T-cell (primary cell): ENCODE measurements around the gene ZKSCAN1. TPM values are rescaled to one million over a fixed set of nuclear protein-coding genes. Genes with fewer than 3 reads are reported as not detected.
A peak's percentile ranks its signal among the peaks of the same experiment; 100 is the strongest.

Source experiments
- ATAC-seq, 4 experiments: fragments of 200-7000 bp in 3 of 4; fragments of 150-1000 bp in 1 of 4; cut with Tn5 transposase; replicated peaks in 1 of 4; 1 replicate in 3 of 4; 2 replicates in 1 of 4; pipeline ENCODE4 v1.10.0; 2021; ENCODE audit warnings: moderate library complexity in 3 of 4, mild to moderate bottlenecking in 2 of 4, moderate number of reproducible peaks in 1 of 4
- CTCF ChIA-PET, 2 donors: fragments of 300-600 bp; sonication (Branson Sonifier 250); formaldehyde crosslinking; loops; one replicate each; lab custom pipeline; 2022; ENCODE audit warnings: antibody characterized with exemption in 2 of 2; lab: Charles Lee
- POLR2A ChIA-PET, 2 donors: fragments of 300-600 bp; sonication (Branson Sonifier 250); formaldehyde crosslinking; loops; one replicate each; lab custom pipeline; 2022; ENCODE audit warnings: antibody characterized with exemption in 2 of 2; lab: Charles Lee
- DNase-seq, 35 experiments: peaks; one replicate each; pipeline versions ENCODE4 v3.0.0 to v3.0.0-alpha.2; 2013 to 2023
- H3K27ac ChIP-seq: one replicate; pipeline ENCODE4 v1.5.1; 2013; ENCODE audit warnings: low read length
- H3K27me3 ChIP-seq, 2 experiments: replicated peaks in 1 of 2; 1 replicate in 1 of 2; 2 replicates in 1 of 2; pipeline versions ENCODE4 v1.6.1 to v1.7.0; 2013; ENCODE audit warnings: low read length in 1 of 2, mixed read lengths in 1 of 2; ENCODE audit not compliant: control insufficient read depth in 2 of 2, insufficient read depth in 2 of 2; ENCODE audit errors: extremely low read depth in 1 of 2
- H3K36me3 ChIP-seq, 2 donors: 1 replicate in 1 of 2; 2 replicates in 1 of 2; pipeline versions ENCODE4 v1.6.1 to v1.7.0; 2013; ENCODE audit warnings: low read length in 1 of 2; ENCODE audit not compliant: control insufficient read depth in 2 of 2, insufficient read depth in 1 of 2; ENCODE audit errors: extremely low read depth in 1 of 2
- H3K4me1 ChIP-seq, 2 experiments: 1 replicate in 1 of 2; 2 replicates in 1 of 2; pipeline versions ENCODE4 v1.6.1 to v1.7.0; 2013; ENCODE audit warnings: low read length in 2 of 2, mixed read lengths in 1 of 2; ENCODE audit not compliant: insufficient read depth in 2 of 2, control insufficient read depth in 1 of 2; ENCODE audit errors: extremely low read depth in 1 of 2
- H3K4me3 ChIP-seq, 2 donors: 1 replicate in 1 of 2; 2 replicates in 1 of 2; pipeline versions ENCODE4 v1.5.1 to v1.7.0; 2013; ENCODE audit warnings: mild to moderate bottlenecking in 2 of 2, low read length in 1 of 2, moderate library complexity in 1 of 2; ENCODE audit not compliant: control insufficient read depth in 1 of 2; ENCODE audit errors: extremely low read depth in 1 of 2
- H3K9me3 ChIP-seq: 2 replicates; pipeline ENCODE4 v1.7.0; 2013
- H3K27ac Mint-ChIP-seq, 2 donors: one replicate each; pipeline ENCODE4 v1.8.0; 2020 to 2021; ENCODE audit warnings: mild to moderate bottlenecking in 2 of 2, mixed read lengths in 2 of 2
- H3K27me3 Mint-ChIP-seq, 2 donors: one replicate each; pipeline ENCODE4 v1.8.0; 2021 to 2022; ENCODE audit warnings: mixed read lengths in 2 of 2
- H3K36me3 Mint-ChIP-seq: one replicate; pipeline ENCODE4 v1.8.0; 2021; ENCODE audit warnings: mixed read lengths
- H3K4me1 Mint-ChIP-seq, 3 donors: one replicate each; pipeline ENCODE4 v1.8.0; 2020 to 2022; ENCODE audit warnings: mixed read lengths in 3 of 3, mild to moderate bottlenecking in 1 of 3
- H3K4me3 Mint-ChIP-seq, 3 donors: one replicate each; pipeline ENCODE4 v1.8.0; 2020 to 2022; ENCODE audit warnings: mild to moderate bottlenecking in 3 of 3, mixed read lengths in 3 of 3, moderate library complexity in 3 of 3
- H3K9me3 Mint-ChIP-seq, 3 donors: one replicate each; pipeline ENCODE4 v1.8.0; 2020 to 2022; ENCODE audit warnings: mixed read lengths in 3 of 3
- WGBS: methylation state at CpG from one replicate; pipeline ENCODE4 v1.1.5; 2013; ENCODE audit warnings: missing lambda C conversion rate; ENCODE audit not compliant: insufficient coverage; 5-methylcytosine and 5-hydroxymethylcytosine counted together
- total RNA-seq, 35 experiments: library from RNA in 6 of 35; stranded (reverse) in 6 of 35; fragments of 120-200 nt in 1 of 35; gene quantifications; one replicate each; pipeline versions ENCODE4 v1.2.1 to v1.2.4 and lab custom pipeline; 2013 to 2026

The ZKSCAN1 gene
- total RNA-seq, 5 donors from 2014 or later (not counting 1 experiment from before 2014, with no cell fraction given): 60.7 to 94.0 (median 86.8) TPM

- Histone ChIP-seq H3K9me3 (no peaks in the 10 kb centered on the region), H3K4me1 (peaks cover 10 to 28% of the 10 kb centered on the region in 2 experiments), H3K27ac (peak within 1 kb of the TSS; percentile 70), H3K36me3 (peaks cover 2 to 24% of the 10 kb centered on the region in 2 donors), H3K4me3 (peak within 1 kb of the TSS; percentile 81 to 83), H3K27me3 (peaks cover 0 to 5% of the 10 kb centered on the region in 2 experiments)
- no peaks in the 10 kb centered on the region for H3K9me3 Mint-ChIP-seq
- ChIA-PET CTCF (interaction anchor here (0.7 to 1.7 kb wide), 6 partner anchors 13 to 162 kb away, joined by 3 to 18 read pairs (median 6); partner anchors contain the start of genes AP4M1 (in 1 of the 2), MCM7 (in 1 of the 2) and TRIM4 (in 1 of the 2)), POLR2A (interaction anchor here in 1 of 2 donors (0.5 to 1.0 kb wide), 3 partner anchors 35 to 675 kb away, joined by 3 to 5 read pairs (median 4); no protein-coding TSS in a partner anchor)
- H3K4me1 Mint-ChIP-seq: peaks cover 31 to 43% (median 37%) of the 10 kb centered on the region in 3 donors
- H3K36me3 Mint-ChIP-seq: peaks cover 14% of the 10 kb centered on the region
- WGBS: under 1% methylated on average over 43 of the region's 55 CpGs
- DNase-seq (peak; percentile 93 to 99 (median 97)), ATAC-seq (peak; percentile 89 to 97 (median 96))
- H3K27me3 Mint-ChIP-seq: no peaks in the 10 kb centered on the region
- H3K27ac Mint-ChIP-seq: peak within 1 kb of the TSS; percentile 88 to 89
- H3K4me3 Mint-ChIP-seq: peak within 1 kb of the TSS; percentile 79 to 89 (median 88)
Observed at GRCh38 chr7:100081535-100082102, 66.2 kb downstream of the ZKSCAN1 start, which contains the start of gene ZNF3. TSS of gene ZNF3 (minus strand) at chr7:100081723. CDS start at chr7:100077357, 4,366 bp downstream.

GRCh38 chr7:100082978-100083377, 67.6 kb downstream of the ZKSCAN1 start:
- no peaks in the 10 kb centered on the region for H3K27me3 Mint-ChIP-seq
- no peaks in the 10 kb centered on the region for H3K9me3 Mint-ChIP-seq
- H3K27ac ChIP-seq: no peak overlapping the region
- POLR2A ChIA-PET: interaction anchor here (0.6 to 1.0 kb wide), 13 partner anchors 17 to 406 kb away, joined by 3 to 19 read pairs (median 3); partner anchors contain the start of genes AP4M1 (in 1 of the 2), MBLAC1 (in 1 of the 2), MCM7 (in 1 of the 2) and ZSCAN21 (in 1 of the 2)
- peaks cover 10 to 32% of the 10 kb centered on the region in 2 experiments for H3K4me1 ChIP-seq
- WGBS: 100% methylated on average over 1 of the region's 4 CpGs
- DNase-seq (no peak), ATAC-seq (no peak)
- peak overlapping the region; percentile 59 to 78 for H3K27ac Mint-ChIP-seq
- no peaks in the 10 kb centered on the region for H3K9me3 ChIP-seq
- H3K27me3 ChIP-seq: peaks cover 0 to 5% of the 10 kb centered on the region in 2 experiments
- H3K4me3 ChIP-seq: no peak overlapping the region
- peaks cover 0 to 14% of the 10 kb centered on the region in 2 donors for H3K36me3 ChIP-seq
- CTCF ChIA-PET: interaction anchor here (0.7 to 1.7 kb wide), 25 partner anchors 8 to 262 kb away, joined by 3 to 18 read pairs (median 4); partner anchors contain the start of genes AP4M1 (in 1 of the 2), LAMTOR4 (in 1 of the 2), MCM7 (in 1 of the 2) and TRIM4 (in 1 of the 2)
- H3K4me1 Mint-ChIP-seq: peaks cover 34 to 42% (median 40%) of the 10 kb centered on the region in 3 donors
- peak overlapping the region; percentile 79 to 89 (median 88) for H3K4me3 Mint-ChIP-seq
- H3K36me3 Mint-ChIP-seq: peaks cover 10% of the 10 kb centered on the region

- Mint-ChIP-seq H3K27ac (peak overlapping the region in 1 of 2 donors; percentile 27), H3K36me3 (peaks cover 4% of the 10 kb centered on the region), H3K4me1 (peaks cover 38 to 41% (median 41%) of the 10 kb centered on the region in 3 donors), H3K27me3 (no peaks in the 10 kb centered on the region), H3K9me3 (no peaks in the 10 kb centered on the region), H3K4me3 (no peak overlapping the region)
- Histone ChIP-seq H3K4me1 (peaks cover 15 to 41% of the 10 kb centered on the region in 2 experiments), H3K27me3 (peaks cover 0 to 5% of the 10 kb centered on the region in 2 experiments), H3K27ac (no peak overlapping the region), H3K9me3 (no peaks in the 10 kb centered on the region), H3K36me3 (peaks cover 0 to 3% of the 10 kb centered on the region in 2 donors), H3K4me3 (no peak overlapping the region)
- WGBS: no CpG with 5 or more reads among the region's 3 CpGs
- DNase-seq: no peak
- CTCF ChIA-PET: no interaction called here
- POLR2A ChIA-PET: no interaction called here
- no peak for ATAC-seq
Observed at GRCh38 chr7:100085515-100085914, 70.1 kb downstream of the ZKSCAN1 start.

GRCh38 chr7:100087055-100087750, 71.8 kb downstream of the ZKSCAN1 start:
- ATAC-seq (no peak), DNase-seq (no peak)
- peak overlapping the region; percentile 71 to 75 for H3K27ac Mint-ChIP-seq
- Histone ChIP-seq H3K9me3 (no peaks in the 10 kb centered on the region), H3K4me3 (no peak overlapping the region), H3K36me3 (peaks cover 13 to 20% of the 10 kb centered on the region in 2 donors), H3K27me3 (peaks cover 0 to 5% of the 10 kb centered on the region in 2 experiments), H3K4me1 (peaks cover 11 to 28% of the 10 kb centered on the region in 2 experiments), H3K27ac (peak overlapping the region; percentile 87)
- ChIA-PET CTCF (no interaction called here), POLR2A (interaction anchor here in 1 of 2 donors (0.6 kb wide), 1 partner anchor 455 kb away, joined by 3 read pairs; no protein-coding TSS in a partner anchor)
- H3K9me3 Mint-ChIP-seq: no peaks in the 10 kb centered on the region
- H3K4me3 Mint-ChIP-seq: peak overlapping the region; percentile 8 to 91 (median 51)
- WGBS: 83% methylated on average over 3 of the region's 10 CpGs
- no peaks in the 10 kb centered on the region for H3K27me3 Mint-ChIP-seq
- H3K36me3 Mint-ChIP-seq: peaks cover 21% of the 10 kb centered on the region
- peaks cover 26 to 35% (median 33%) of the 10 kb centered on the region in 3 donors for H3K4me1 Mint-ChIP-seq

- H3K27ac Mint-ChIP-seq: peak overlapping the region; percentile 95
- Histone ChIP-seq H3K9me3 (no peaks in the 10 kb centered on the region), H3K36me3 (peaks cover 20 to 30% of the 10 kb centered on the region in 2 donors), H3K27ac (peak overlapping the region; percentile 87), H3K4me1 (peaks cover 5 to 19% of the 10 kb centered on the region in 2 experiments), H3K4me3 (peak overlapping the region; percentile 64 to 97), H3K27me3 (peaks cover 0 to 4% of the 10 kb centered on the region in 2 experiments)
- no peaks in the 10 kb centered on the region for H3K27me3 Mint-ChIP-seq
- WGBS: no CpG with 5 or more reads among the region's 11 CpGs
- ATAC-seq (peak in 3 of 4 experiments; percentile 10 to 20 (median 12)), DNase-seq (no peak)
- no peaks in the 10 kb centered on the region for H3K9me3 Mint-ChIP-seq
- CTCF ChIA-PET: interaction anchor here in 1 of 2 donors (0.6 kb wide), 1 partner anchor 87 kb away, joined by 5 read pairs; no protein-coding TSS in a partner anchor
- peak overlapping the region; percentile 85 to 91 (median 88) for H3K4me3 Mint-ChIP-seq
- H3K36me3 Mint-ChIP-seq: peaks cover 30% of the 10 kb centered on the region
- peaks cover 17 to 28% (median 24%) of the 10 kb centered on the region in 3 donors for H3K4me1 Mint-ChIP-seq
- POLR2A ChIA-PET: interaction anchor here in 1 of 2 donors (1.0 kb wide), 1 partner anchor 168 kb away, joined by 3 read pairs; no protein-coding TSS in a partner anchor
Observed at GRCh38 chr7:100088095-100088620, 72.8 kb downstream of the ZKSCAN1 start.
